Kidney (tissue), 14 donors: ENCODE results near the gene PSORS1C1. TPM values are rescaled to one million over a fixed set of nuclear protein-coding genes. Genes with fewer than 3 reads are reported as not detected.
"Not testable (repeated sequence)": the region's sequence is repeated elsewhere in the genome, so short reads cannot be mapped to it uniquely, and the experiment has no call there.

Source experiments
- DNase-seq, 5 donors: peaks; one replicate each; pipeline ENCODE4 v3.0.0-alpha.2; 2013 to 2020
- FAIRE-seq: peaks from 2 replicates; lab custom pipeline; 2012; peaks lifted over from hg19 to GRCh38; lab: Jason Lieb, UNC
- H3K27ac ChIP-seq, 2 donors: one replicate each; pipeline ENCODE4 v1.7.0; 2013; ENCODE audit warnings: low read depth in 2 of 2, low read length in 2 of 2, inconsistent platforms in 1 of 2
- H3K27me3 ChIP-seq: one replicate; pipeline ENCODE4 v1.7.1; 2013; ENCODE audit warnings: low read length, inconsistent platforms; ENCODE audit not compliant: control insufficient read depth, insufficient read depth
- H3K36me3 ChIP-seq, 3 donors: one replicate each; pipeline versions ENCODE4 v1.7.0 to v1.7.1; 2013; ENCODE audit warnings: low read length in 3 of 3, control low read depth in 1 of 3, inconsistent platforms in 1 of 3; ENCODE audit not compliant: insufficient read depth in 3 of 3, control insufficient read depth in 2 of 3
- H3K4me1 ChIP-seq, 3 donors: one replicate each; pipeline versions ENCODE4 v1.7.0 to v1.7.1; 2013; ENCODE audit warnings: low read length in 3 of 3, inconsistent platforms in 1 of 3, low read depth in 1 of 3; ENCODE audit not compliant: control insufficient read depth in 2 of 3, insufficient read depth in 2 of 3
- H3K4me3 ChIP-seq, 3 donors: one replicate each; pipeline versions ENCODE4 v1.7.0 to v1.8.1; 2013; ENCODE audit warnings: low read length in 3 of 3, control low read depth in 1 of 3, inconsistent platforms in 1 of 3
- H3K9ac ChIP-seq, 3 donors: one replicate each; pipeline versions ENCODE4 v1.7.0 to v1.7.1; 2013; ENCODE audit warnings: low read length in 3 of 3, control low read depth in 1 of 3, inconsistent platforms in 1 of 3
- H3K9me3 ChIP-seq, 3 donors: one replicate each; pipeline versions ENCODE4 v1.7.0 to v1.7.1; 2013; ENCODE audit warnings: low read length in 3 of 3, control low read depth in 1 of 3, inconsistent platforms in 1 of 3; ENCODE audit not compliant: control insufficient read depth in 2 of 3, insufficient read depth in 1 of 3
- CTCF ChIP-seq: IDR thresholded peaks from 3 replicates; pipeline ENCODE4 v1.5.1; 2012; ENCODE audit warnings: mild to moderate bottlenecking, moderate library complexity, borderline replicate concordance; ENCODE audit not compliant: insufficient read depth; ENCODE audit errors: extremely low read depth
- intact Hi-C: fragments of 100-400 bp; cut with DNase I; formaldehyde crosslinking; loops from one replicate; pipeline ENCODE4 v1.11.1; 2022
- polyA plus RNA-seq: library from polyadenylated mRNA; stranded (reverse); fragments of 350-450 nt; fragmentation: Illumina TruSeq; extraction: RNeasy Lipid Tissue Mini Kit (QIAGEN cat#74804); gene quantifications from one replicate; pipeline ENCODE4 v1.2.3, GENCODE V29; 2014; ENCODE audit warnings: low read depth, low replicate concordance; ENCODE audit not compliant: insufficient read depth
- total RNA-seq: library from RNA; stranded (reverse); fragmentation: NEBNext Ultra II Directional; extraction: Animal tissue kit (Norgen Biotek cat#: 25700); gene quantifications from one replicate; pipeline ENCODE4 v1.2.1, GENCODE V29; 2021
- donor health status: control.
- donor health status: control.
- donor health status: control.
- donor health status: control.
- donor health status: control.
- donor health status: DM: yes; HTN: yes; CAD: no.
- donor health status: Normal renal cell carcinoma (clear cell type).

Gene PSORS1C1
- total and polyA plus RNA-seq, 2 donors from 2014 or later = 2.1 to 3.6 TPM

GRCh38 chr6:31165986-31166385, 51.4 kb downstream of the PSORS1C1 start:
- Histone ChIP-seq H3K9me3 (no peaks in the 10 kb centered on the region), H3K27ac (no peak overlapping the region), H3K4me1 (peaks cover 0 to 15% (median 5%) of the 10 kb centered on the region in 3 donors), H3K27me3 (no peaks in the 10 kb centered on the region), H3K9ac (no peak overlapping the region), H3K36me3 (no peaks in the 10 kb centered on the region), H3K4me3 (no peak overlapping the region)
- FAIRE-seq (no peak), DNase-seq (no peak)
- no peak for TF ChIP-seq CTCF
- intact Hi-C loops = no loop called here

GRCh38 chr6:31168606-31169005, 54.0 kb downstream of the PSORS1C1 start:
- DNase-seq (no peak), FAIRE-seq (no peak)
- H3K36me3 ChIP-seq = no peaks in the 10 kb centered on the region
- no peak overlapping the region for H3K4me3 ChIP-seq
- peaks cover 0 to 12% (median 5%) of the 10 kb centered on the region in 3 donors for H3K4me1 ChIP-seq
- TF ChIP-seq CTCF = no peak
- H3K27me3 ChIP-seq = no peaks in the 10 kb centered on the region
- H3K9ac ChIP-seq = no peak overlapping the region
- H3K9me3 ChIP-seq = no peaks in the 10 kb centered on the region
- intact Hi-C loops = no loop called here
- no peak overlapping the region for H3K27ac ChIP-seq

GRCh38 chr6:31169123-31169857, 54.7 kb downstream of the PSORS1C1 start:
- H3K27me3 ChIP-seq = no peaks in the 10 kb centered on the region
- TF ChIP-seq CTCF = no peak
- no peak overlapping the region for H3K9ac ChIP-seq
- peaks cover 0 to 12% (median 5%) of the 10 kb centered on the region in 3 donors for H3K4me1 ChIP-seq
- H3K36me3 ChIP-seq = no peaks in the 10 kb centered on the region
- H3K9me3 ChIP-seq = no peaks in the 10 kb centered on the region
- no peak overlapping the region for H3K4me3 ChIP-seq
- DNase-seq = no peak
- H3K27ac ChIP-seq = peak overlapping the region; percentile 36 to 45
- intact Hi-C loops = no loop called here
- no peak for FAIRE-seq

GRCh38 chr6:31169858-31170599, 55.4 kb downstream of the PSORS1C1 start:
- intact Hi-C loops, FAIRE-seq, H3K36me3 ChIP-seq, H3K4me3 ChIP-seq, H3K27me3 ChIP-seq, H3K9ac ChIP-seq, DNase-seq, H3K9me3 ChIP-seq: not testable (repeated sequence)
- Histone ChIP-seq H3K27ac (peak overlapping the region; percentile 36 to 45), H3K4me1 (peaks cover 0 to 12% (median 5%) of the 10 kb centered on the region in 3 donors)
